ENCODE data around the gene PTPRJ.
"Not testable (repeated sequence)": the region's sequence is repeated elsewhere in the genome, so short reads cannot be mapped to it uniquely, and the experiment has no call there.

Gene PTPRJ

GRCh38 chr11:48013269-48013901 is 33.0 kb downstream of the PTPRJ start:
- H3K4me3 ChIP-seq (ENCODE audit: low read length) = no peak overlapping the region
- TF ChIP-seq ZNF274 (IDR thresholded peaks at IDR 0.05; ENCODE audit: low read depth, low read length) = no peak

- TF ChIP-seq ZNF274 (IDR thresholded peaks at IDR 0.05; ENCODE audit: low read depth, low read length) = no peak
- H3K4me3 ChIP-seq (ENCODE audit: low read length) = no peak overlapping the region
Observed at GRCh38 chr11:48014917-48015316, 34.6 kb downstream of the PTPRJ start.

GRCh38 chr11:48017105-48017830 is 36.9 kb downstream of the PTPRJ start:
- TF ChIP-seq ZNF274 (IDR thresholded peaks at IDR 0.05; ENCODE audit: low read depth, low read length) = no peak
- no peak overlapping the region for H3K4me3 ChIP-seq (ENCODE audit: low read length)

GRCh38 chr11:48017831-48018527 is 37.6 kb downstream of the PTPRJ start:
- H3K4me3 ChIP-seq (ENCODE audit: low read length) = no peak overlapping the region
- TF ChIP-seq ZNF274 (IDR thresholded peaks at IDR 0.05; ENCODE audit: low read depth, low read length) = no peak

- no peak overlapping the region for H3K4me3 ChIP-seq (ENCODE audit: low read length)
- TF ChIP-seq ZNF274 (IDR thresholded peaks at IDR 0.05; ENCODE audit: low read depth, low read length) = no peak
Observed at GRCh38 chr11:48018528-48019216, 38.3 kb downstream of the PTPRJ start.

GRCh38 chr11:48019217-48019584 is 38.8 kb downstream of the PTPRJ start:
- H3K4me3 ChIP-seq (ENCODE audit: low read length) = no peak overlapping the region
- TF ChIP-seq ZNF274 (IDR thresholded peaks at IDR 0.05; ENCODE audit: low read depth, low read length) = no peak

GRCh38 chr11:48019595-48019994 is 39.2 kb downstream of the PTPRJ start:
- no peak for TF ChIP-seq ZNF274 (IDR thresholded peaks at IDR 0.05; ENCODE audit: low read depth, low read length)
- no peak overlapping the region for H3K4me3 ChIP-seq (ENCODE audit: low read length)

GRCh38 chr11:48020092-48020755 is 39.9 kb downstream of the PTPRJ start:
- TF ChIP-seq ZNF274 (IDR thresholded peaks at IDR 0.05; ENCODE audit: low read depth, low read length) = no peak
- H3K4me3 ChIP-seq (ENCODE audit: low read length) = no peak overlapping the region

GRCh38 chr11:48021201-48021820 is 41.0 kb downstream of the PTPRJ start:
- not testable (repeated sequence) for H3K4me3 ChIP-seq (ENCODE audit: low read length)

- H3K4me3 ChIP-seq (ENCODE audit: low read length) = no peak overlapping the region
- TF ChIP-seq ZNF274 (IDR thresholded peaks at IDR 0.05; ENCODE audit: low read depth, low read length) = no peak
Observed at GRCh38 chr11:48022445-48022844, 42.1 kb downstream of the PTPRJ start.

GRCh38 chr11:48023608-48024007 is 43.2 kb downstream of the PTPRJ start:
- not testable (repeated sequence) for H3K4me3 ChIP-seq (ENCODE audit: low read length)

GRCh38 chr11:48024635-48025071 is 44.3 kb downstream of the PTPRJ start:
- H3K4me3 ChIP-seq (ENCODE audit: low read length) = no peak overlapping the region
- no peak for TF ChIP-seq ZNF274 (IDR thresholded peaks at IDR 0.05; ENCODE audit: low read depth, low read length)

GRCh38 chr11:48025293-48025983 is 45.1 kb downstream of the PTPRJ start:
- no peak overlapping the region for H3K4me3 ChIP-seq (ENCODE audit: low read length)
- TF ChIP-seq ZNF274 (IDR thresholded peaks at IDR 0.05; ENCODE audit: low read depth, low read length) = no peak
